Left lung (tissue), 10 donors: ENCODE data around the gene CBX1. TPM values are rescaled to one million over a fixed set of nuclear protein-coding genes. Genes with fewer than 3 reads are reported as not detected.
A peak's percentile ranks its signal among the peaks of the same experiment; 100 is the strongest.

ENCODE experiments used
- ATAC-seq: fragments of 200-7000 bp; cut with Tn5 transposase; one replicate; pipeline ENCODE4 v1.9.1; 2020; ENCODE audit warnings: moderate library complexity
- DNase-seq, 4 donors: peaks; one replicate each; pipeline ENCODE4 v3.0.0-alpha.2; 2013 to 2020
- H3K27ac ChIP-seq, 2 donors: fragments of 200-600 bp; sonication (generic) in 1 of 2; one replicate each; pipeline versions ENCODE4 v1.5.0 to v1.8.0; 2020 to 2021
- H3K27me3 ChIP-seq, 2 donors: fragments of 200-600 bp; sonication (generic) in 1 of 2; one replicate each; pipeline versions ENCODE4 v1.5.0 to v1.8.0; 2020 to 2021
- H3K36me3 ChIP-seq, 2 donors: fragments of 200-600 bp; sonication (generic) in 1 of 2; one replicate each; pipeline versions ENCODE4 v1.5.0 to v1.8.0; 2020 to 2021
- H3K4me1 ChIP-seq, 2 donors: fragments of 200-600 bp; one replicate each; pipeline ENCODE4 v1.8.0; 2021
- H3K4me3 ChIP-seq, 2 donors: fragments of 200-600 bp; sonication (generic) in 1 of 2; one replicate each; pipeline versions ENCODE4 v1.5.0 to v1.8.0; 2020 to 2021; ENCODE audit warnings: mild to moderate bottlenecking in 1 of 2
- H3K9me3 ChIP-seq, 2 donors: fragments of 200-600 bp; sonication (generic) in 1 of 2; one replicate each; pipeline versions ENCODE4 v1.5.0 to v1.8.0; 2020 to 2021
- CTCF ChIP-seq, 2 donors: fragments of 200-600 bp; sonication (generic) in 1 of 2; IDR thresholded peaks; one replicate each; pipeline versions ENCODE4 v1.5.0 to v1.8.0; 2021; ENCODE audit warnings: antibody characterized with exemption in 2 of 2
- intact Hi-C, 2 donors: fragments of 100-400 bp; cut with DNase I; formaldehyde crosslinking; loops; one replicate each; pipeline versions ENCODE4 v1.11.2 to v1.14.2; 2022
- polyA plus RNA-seq, 6 donors: library from polyadenylated mRNA; unstranded; fragments of 120-200 nt; gene quantifications; one replicate each; pipeline ENCODE4 v1.2.1, GENCODE V29; 2013; ENCODE audit not compliant: insufficient read length in 6 of 6
- total RNA-seq, 2 donors: library from RNA; stranded (reverse); fragmentation: NEBNext Ultra II Directional; extraction: Animal tissue kit (Norgen Biotek cat#: 25700); gene quantifications; one replicate each; pipeline ENCODE4 v1.2.1, GENCODE V29; 2021
- donor health status: DM: no; HTN: yes; CAD: no.
- donor health status: DM: no; HTN: no; CAD: no.

The CBX1 gene
- total and polyA plus RNA-seq, 8 donors = 43.0 to 213 (median 165) TPM

DNA sequence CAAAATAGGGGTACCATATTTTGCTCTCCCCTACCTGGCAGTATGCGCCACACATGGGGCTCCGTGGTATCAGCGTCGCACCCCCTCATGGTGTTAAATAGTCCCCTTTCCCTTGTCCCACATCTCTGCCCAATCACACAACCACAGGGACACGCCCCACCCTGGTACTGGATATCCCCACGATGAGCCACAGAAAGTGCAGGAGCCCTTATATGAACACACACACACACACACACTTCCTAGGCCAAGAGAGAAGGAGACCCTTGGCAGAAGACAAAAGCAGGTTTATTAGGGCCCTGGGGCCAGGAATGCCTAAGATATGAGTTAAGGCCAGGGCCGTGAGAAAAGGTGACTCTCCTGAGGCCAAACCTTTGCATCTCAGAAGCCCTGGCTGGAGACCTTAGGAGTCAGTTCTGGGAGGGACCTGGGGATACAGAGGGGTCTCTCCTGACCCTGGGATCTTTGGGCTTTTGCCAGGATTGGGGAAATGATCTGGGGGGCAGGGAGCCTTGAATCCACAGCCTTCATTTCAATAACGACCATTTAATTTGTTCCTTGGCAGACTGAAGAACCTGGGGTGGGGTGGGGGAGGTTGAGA, 75.3 kb downstream of the CBX1 start:
- no peak for TF ChIP-seq CTCF (IDR thresholded peaks at IDR 0.05)
- H3K36me3 ChIP-seq = no peaks in the 10 kb centered on the region
- H3K9me3 ChIP-seq = no peaks in the 10 kb centered on the region
- H3K4me1 ChIP-seq = peaks cover 14 to 55% of the 10 kb centered on the region in 2 donors
- DNase-seq (no peak), ATAC-seq (no peak)
- peak overlapping the region; percentile 29 to 41 for H3K4me3 ChIP-seq
- H3K27ac ChIP-seq = peak overlapping the region; percentile 57 to 71
- intact Hi-C loops = loop anchor here (5.0 to 10.0 kb wide), 4 partner anchors 49 to 109 kb away; no protein-coding TSS in a partner anchor
- peaks cover 0 to 28% of the 10 kb centered on the region in 2 donors for H3K27me3 ChIP-seq

GRCh38 chr17:48025040-48025903, 76.0 kb downstream of the CBX1 start:
- Histone ChIP-seq H3K4me1 (peaks cover 14 to 55% of the 10 kb centered on the region in 2 donors), H3K27me3 (peaks cover 0 to 35% of the 10 kb centered on the region in 2 donors), H3K4me3 (peak overlapping the region; percentile 31 to 41), H3K27ac (peak overlapping the region; percentile 60 to 87), H3K9me3 (no peaks in the 10 kb centered on the region), H3K36me3 (no peaks in the 10 kb centered on the region)
- peak; percentile 54 to 86 for TF ChIP-seq CTCF (IDR thresholded peaks at IDR 0.05)
- ATAC-seq (peak; percentile 89), DNase-seq (peak; percentile 94 to 100 (median 98))
- intact Hi-C loops = loop anchor here (5.0 to 10.0 kb wide), 4 partner anchors 50 to 110 kb away; no protein-coding TSS in a partner anchor

GRCh38 chr17:48024149-48025039, 76.9 kb downstream of the CBX1 start:
- intact Hi-C loops = loop anchor here (5.0 to 10.0 kb wide), 4 partner anchors 50 to 110 kb away; no protein-coding TSS in a partner anchor
- Histone ChIP-seq H3K4me3 (peak overlapping the region; percentile 31 to 41), H3K4me1 (peaks cover 14 to 55% of the 10 kb centered on the region in 2 donors), H3K9me3 (no peaks in the 10 kb centered on the region), H3K27me3 (peaks cover 0 to 44% of the 10 kb centered on the region in 2 donors), H3K27ac (peak overlapping the region; percentile 60 to 87), H3K36me3 (no peaks in the 10 kb centered on the region)
- peak; percentile 54 for ATAC-seq
- DNase-seq = peak in 3 of 4 donors; percentile 51 to 92 (median 81)
- TF ChIP-seq CTCF (IDR thresholded peaks at IDR 0.05) = no peak

GRCh38 chr17:48023400-48024148, 77.7 kb downstream of the CBX1 start:
- H3K4me3 ChIP-seq = peak overlapping the region; percentile 31 to 41
- intact Hi-C loops = loop anchor here (10.0 kb wide), 3 partner anchors 51 to 111 kb away; no protein-coding TSS in a partner anchor
- no peaks in the 10 kb centered on the region for H3K36me3 ChIP-seq
- peak; percentile 35 to 94 (median 82) for DNase-seq
- peak overlapping the region; percentile 60 to 87 for H3K27ac ChIP-seq
- ATAC-seq = peak; percentile 58
- peaks cover 14 to 57% of the 10 kb centered on the region in 2 donors for H3K4me1 ChIP-seq
- peaks cover 0 to 48% of the 10 kb centered on the region in 2 donors for H3K27me3 ChIP-seq
- no peaks in the 10 kb centered on the region for H3K9me3 ChIP-seq
- TF ChIP-seq CTCF (IDR thresholded peaks at IDR 0.05) = no peak
